ENCODE measurements around the gene NUP188.

DNA sequence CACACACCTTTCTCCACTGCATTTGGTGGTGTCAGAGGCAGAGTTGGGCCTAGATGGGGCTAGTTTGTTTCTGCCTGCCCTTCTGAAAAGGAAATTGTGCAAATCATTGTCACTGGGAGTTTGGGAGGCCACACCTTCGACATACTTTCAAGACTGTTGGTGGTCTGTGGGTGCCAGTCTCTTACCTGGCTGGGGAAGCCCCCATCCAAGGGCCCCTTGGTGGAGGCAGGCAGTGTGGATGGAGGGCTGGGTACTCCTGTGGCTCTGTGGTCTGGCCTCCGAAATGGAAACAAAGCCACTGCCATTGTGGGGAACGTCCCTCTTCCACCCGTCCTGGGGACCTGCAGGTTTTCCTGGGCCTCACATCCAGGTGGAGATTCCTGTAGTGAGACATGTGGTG lies 37.6 kb upstream of the NUP188 start:
- TF ChIP-seq EZH2 (IDR thresholded peaks at IDR 0.05; ENCODE audit: low read length), result no peak
- TF ChIP-seq, protein P1, sequence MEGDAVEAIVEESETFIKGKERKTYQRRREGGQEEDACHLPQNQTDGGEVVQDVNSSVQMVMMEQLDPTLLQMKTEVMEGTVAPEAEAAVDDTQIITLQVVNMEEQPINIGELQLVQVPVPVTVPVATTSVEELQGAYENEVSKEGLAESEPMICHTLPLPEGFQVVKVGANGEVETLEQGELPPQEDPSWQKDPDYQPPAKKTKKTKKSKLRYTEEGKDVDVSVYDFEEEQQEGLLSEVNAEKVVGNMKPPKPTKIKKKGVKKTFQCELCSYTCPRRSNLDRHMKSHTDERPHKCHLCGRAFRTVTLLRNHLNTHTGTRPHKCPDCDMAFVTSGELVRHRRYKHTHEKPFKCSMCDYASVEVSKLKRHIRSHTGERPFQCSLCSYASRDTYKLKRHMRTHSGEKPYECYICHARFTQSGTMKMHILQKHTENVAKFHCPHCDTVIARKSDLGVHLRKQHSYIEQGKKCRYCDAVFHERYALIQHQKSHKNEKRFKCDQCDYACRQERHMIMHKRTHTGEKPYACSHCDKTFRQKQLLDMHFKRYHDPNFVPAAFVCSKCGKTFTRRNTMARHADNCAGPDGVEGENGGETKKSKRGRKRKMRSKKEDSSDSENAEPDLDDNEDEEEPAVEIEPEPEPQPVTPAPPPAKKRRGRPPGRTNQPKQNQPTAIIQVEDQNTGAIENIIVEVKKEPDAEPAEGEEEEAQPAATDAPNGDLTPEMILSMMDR (optimal IDR thresholded peaks at IDR 0.05 in 1 of 3, IDR thresholded peaks at IDR 0.05 in 1 of 3, conservative IDR thresholded peaks at IDR 0.05 in 1 of 3; ENCODE audit: extremely low read depth in 1 of 3, insufficient read depth in 2 of 3, low read length in 3 of 3), result no peak
